Measurements from ENCODE around the gene FCHSD2. TPM values are rescaled to one million over a fixed set of nuclear protein-coding genes. Genes with fewer than 3 reads are reported as not detected.

FCHSD2 gene
- total and polyA plus RNA-seq, 2 of the 8 experiments (the other 6 are each of a cell fraction or from before 2014, with no cell fraction given), result 4.1 to 7.8 TPM

DNA sequence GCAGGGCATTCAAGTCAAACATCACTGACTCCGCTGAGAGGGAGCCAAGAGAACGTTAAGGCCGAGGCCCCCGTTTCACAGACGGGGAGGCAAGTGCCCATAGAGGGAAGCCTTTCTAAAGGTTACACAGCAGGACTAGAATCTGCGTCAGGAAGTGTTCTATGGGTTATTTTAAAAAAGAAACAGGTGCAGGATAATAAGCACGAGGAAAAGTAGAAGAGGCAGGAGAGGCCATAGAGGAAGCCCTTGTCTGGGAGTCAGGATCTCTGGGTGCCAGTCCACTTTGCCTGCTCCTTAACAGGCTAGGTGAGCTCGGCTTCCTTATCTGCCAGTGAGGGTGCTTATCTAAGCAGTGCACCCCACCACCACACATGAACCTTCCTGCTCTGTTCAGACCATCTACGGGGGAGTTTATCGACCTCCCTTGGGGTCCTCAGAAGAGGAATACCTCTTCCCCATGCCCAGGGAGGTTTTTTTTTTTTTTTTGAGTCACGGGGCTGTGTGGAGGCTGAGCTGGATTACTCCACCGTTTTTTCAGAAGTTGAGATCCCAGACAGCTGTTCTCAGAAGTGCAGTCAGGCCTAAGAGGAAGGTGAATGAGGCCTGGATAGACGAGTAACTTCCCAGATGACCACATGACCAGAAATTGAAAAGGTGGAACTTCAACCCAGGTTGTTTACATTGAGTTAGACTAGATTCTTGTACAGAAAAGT, 1.2 kb upstream of the FCHSD2 start:
- 43% methylated on average over 13 of the region's 13 CpGs; no CpG with 5 or more reads in 1 of the 2 experiments for WGBS, 2 experiments (ENCODE audit: extremely low coverage in 1 of 2, insufficient coverage in 1 of 2, insufficient read length in 1 of 2, insufficient replicate concordance in 2 of 2, low coverage in 1 of 2, low lambda C conversion rate in 2 of 2, missing lambda C conversion rate in 1 of 2)
- H3K27me3 ChIP-seq (replicated peaks in 1 of 4; ENCODE audit: control insufficient read depth in 3 of 4, extremely low read depth in 1 of 4, insufficient read depth in 3 of 4, low read length in 3 of 4), result peaks cover 0 to 12% (median 6%) of the 10 kb centered on the region in 4 experiments; a peak in 3 of 7 replicates
- H3K27ac ChIP-seq (ENCODE audit: low read depth, low read length), result peak overlapping the region; percentile 56; the same call in 1 of the 2 replicates
- no peaks in the 10 kb centered on the region for H3K79me1 ChIP-seq (ENCODE audit: low read depth, low read length)
- no peak overlapping the region for H2BK120ac ChIP-seq (replicated peaks; ENCODE audit: low read depth, low read length)
- H3K14ac ChIP-seq (ENCODE audit: insufficient read length), result no peak overlapping the region
- TF ChIP-seq ASH2L (IDR thresholded peaks at IDR 0.05; ENCODE audit: low read length), result peak; percentile 4
- no peak for TF ChIP-seq SRF (IDR thresholded peaks at IDR 0.05; ENCODE audit: low read depth, low read length)
- H2AK5ac ChIP-seq (ENCODE audit: low read depth, low read length), result no peak overlapping the region
- peak overlapping the region; percentile 89 for H2AFZ ChIP-seq (ENCODE audit: low read length)
- H3K4me1 ChIP-seq (replicated peaks in 1 of 4; ENCODE audit: control insufficient read depth in 3 of 4, insufficient read depth in 4 of 4, low read length in 3 of 4), result peaks cover 2 to 15% (median 10%) of the 10 kb centered on the region in 4 experiments; a peak in 6 of 7 replicates
- H3K36me3 ChIP-seq (ENCODE audit: control insufficient read depth in 2 of 4, insufficient read depth in 4 of 4, low read length in 3 of 4), result no peaks in the 10 kb centered on the region; a peak in 1 of 8 replicates
- no peaks in the 10 kb centered on the region for H3K9me3 ChIP-seq (ENCODE audit: insufficient read depth in 2 of 2, low read depth in 1 of 2, low read length in 1 of 2)
- peaks cover 15% of the 10 kb centered on the region; the same call in 1 of the 2 replicates for H3K23me2 ChIP-seq (ENCODE audit: low read depth, low read length)
- ChIA-PET CTCF (ENCODE audit: partially characterized antibody) (interaction anchor here (0.5 to 3.2 kb wide), 21 partner anchors 8 to 315 kb away, joined by 3 to 22 read pairs (median 5); no protein-coding TSS in a partner anchor), POLR2A (ENCODE audit: partially characterized antibody) (interaction anchor here (0.6 to 1.5 kb wide), 9 partner anchors 11 to 450 kb away, joined by 3 to 7 read pairs (median 4); no protein-coding TSS in a partner anchor)
- H3K4me3 ChIP-seq (ENCODE audit: extremely low read depth in 1 of 4, insufficient read depth in 2 of 4, low read depth in 3 of 4, low read length in 4 of 4), result peak overlapping the region; percentile 69 to 80 (median 78)
- H3K18ac ChIP-seq (ENCODE audit: extremely low read depth, low read length), result peak overlapping the region; percentile 71; the same call in 1 of the 2 replicates
- no peaks in the 10 kb centered on the region for H3K79me2 ChIP-seq (ENCODE audit: control insufficient read depth in 1 of 2, insufficient read depth in 2 of 2, low read length in 2 of 2)
- peak overlapping the region; percentile 85 for H4K91ac ChIP-seq (replicated peaks; ENCODE audit: insufficient read length, low read length)
- H3K4ac ChIP-seq (replicated peaks; ENCODE audit: insufficient read length, low read depth, low read length), result no peak overlapping the region
- peak overlapping the region; percentile 61 for H4K5ac ChIP-seq (ENCODE audit: insufficient read length, low read depth, low read length)
- H3K4me2 ChIP-seq (ENCODE audit: insufficient read depth in 1 of 2, low read depth in 2 of 2, low read length in 2 of 2), result peak overlapping the region; percentile 69 to 83
- peak overlapping the region; percentile 53; the same call in 1 of the 2 replicates for H2BK15ac ChIP-seq (ENCODE audit: low read length)
- no peak overlapping the region for H3K23ac ChIP-seq (ENCODE audit: insufficient read length)
- FAIRE-seq, result no peak
- H2BK5ac ChIP-seq (ENCODE audit: low read depth, low read length), result peak overlapping the region; percentile 87; the same call in 1 of the 2 replicates
- peak overlapping the region in 3 of 4 experiments; percentile 24 to 78 (median 75); a peak in 6 of 7 replicates for H3K9ac ChIP-seq (replicated peaks in 1 of 4; ENCODE audit: extremely low read depth in 1 of 4, low read depth in 3 of 4, low read length in 3 of 4)
- no peaks in the 10 kb centered on the region for H4K20me1 ChIP-seq (replicated peaks in 1 of 2; ENCODE audit: control insufficient read depth in 1 of 2, insufficient read depth in 2 of 2, low read length in 2 of 2)
- H3K56ac ChIP-seq (replicated peaks; ENCODE audit: insufficient read length, low read depth, low read length), result peak overlapping the region; percentile 22
- H4K8ac ChIP-seq (ENCODE audit: extremely low read depth, insufficient read depth, low read length), result peak overlapping the region; percentile 68; the same call in 1 of the 2 replicates
- H2BK20ac ChIP-seq (ENCODE audit: low read length), result no peak overlapping the region
- H2BK12ac ChIP-seq (ENCODE audit: low read depth, low read length), result peak overlapping the region; percentile 64; the same call in 1 of the 2 replicates
- no peak for DNase-seq (ENCODE audit: low read depth in 1 of 2, low spot score in 2 of 2)
